ENCODE results near the gene PLCXD1. TPM values are rescaled to one million over a fixed set of nuclear protein-coding genes. Genes with fewer than 3 reads are reported as not detected.
"Not testable (repeated sequence)": the region's sequence is repeated elsewhere in the genome, so short reads cannot be mapped to it uniquely, and the experiment has no call there.

PLCXD1 gene
- total RNA-seq, 4 donors from 2014 or later: 5.7 to 18.8 (median 9.2) TPM

DNA sequence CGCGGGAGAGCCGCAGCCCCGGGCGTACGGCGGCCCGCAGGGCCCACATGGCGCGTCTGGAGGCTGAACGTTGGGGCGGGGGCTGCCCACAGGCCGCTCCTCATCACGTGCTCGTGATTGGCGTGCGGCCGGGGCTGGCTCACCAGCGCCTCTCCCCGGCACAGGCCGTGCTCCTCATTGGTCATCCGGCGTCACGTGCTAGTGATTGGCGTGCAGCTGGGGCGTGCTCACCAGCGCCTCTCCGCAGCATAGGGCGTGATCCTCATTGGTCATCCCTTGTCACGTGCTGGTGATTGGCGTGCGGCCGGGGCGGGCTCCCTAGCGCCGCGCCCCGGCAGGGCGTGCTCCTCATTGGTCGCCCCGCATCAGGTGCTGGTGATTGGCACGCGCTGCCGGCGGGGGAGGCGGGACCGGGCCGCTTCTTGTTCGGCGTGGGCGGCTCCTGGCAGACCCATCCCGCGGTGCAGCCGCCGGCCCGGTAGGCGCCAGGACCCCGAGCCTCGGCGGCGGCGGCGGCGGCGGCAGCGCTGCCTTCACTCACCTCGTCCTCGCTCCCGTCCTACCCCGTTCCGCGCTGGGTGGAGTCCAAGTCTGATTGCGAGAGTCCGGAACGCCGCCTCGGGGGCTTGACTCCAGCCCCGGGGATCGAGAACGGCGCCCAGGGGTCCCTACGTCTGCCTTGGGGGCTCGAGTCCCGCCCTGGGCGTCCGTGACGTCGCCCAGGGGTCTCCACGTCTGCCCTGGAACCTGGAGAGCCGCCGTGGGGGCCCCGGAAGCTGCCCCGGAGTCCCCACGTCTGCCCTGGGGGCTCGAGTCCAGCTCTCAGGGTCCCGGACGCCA is 37.8 kb downstream of the PLCXD1 start, which contains the start of gene GTPBP6:
GTPBP6 (minus strand) TSS at position 58 of the 840 bp plus-strand sequence; CDS start at position 49, 9 bp downstream.
- H3K36me3 ChIP-seq: peaks cover 0 to 25% (median under 1%) of the 10 kb centered on the region in 3 donors
- H3K4me3 ChIP-seq: peak within 1 kb of the TSS; percentile 73 to 99 (median 94)
- peak; percentile 99 for DNase-seq (ENCODE audit: low spot score in 2 of 2)
- peaks cover 0 to under 1% of the 10 kb centered on the region in 2 donors for H3K27me3 ChIP-seq
- peak within 1 kb of the TSS; percentile 91 to 99 (median 96) for H3K27ac ChIP-seq
- 0% methylated on average over 5 of the region's 97 CpGs; no CpG with 5 or more reads in 1 of the 2 donors for WGBS, 2 donors
- peak in 1 of 2 donors; percentile 54 for TF ChIP-seq POLR2A (IDR thresholded peaks at IDR 0.05)
- peak; percentile 76 to 81 for TF ChIP-seq EP300 (IDR thresholded peaks at IDR 0.05)
- TF ChIP-seq, protein P1, sequence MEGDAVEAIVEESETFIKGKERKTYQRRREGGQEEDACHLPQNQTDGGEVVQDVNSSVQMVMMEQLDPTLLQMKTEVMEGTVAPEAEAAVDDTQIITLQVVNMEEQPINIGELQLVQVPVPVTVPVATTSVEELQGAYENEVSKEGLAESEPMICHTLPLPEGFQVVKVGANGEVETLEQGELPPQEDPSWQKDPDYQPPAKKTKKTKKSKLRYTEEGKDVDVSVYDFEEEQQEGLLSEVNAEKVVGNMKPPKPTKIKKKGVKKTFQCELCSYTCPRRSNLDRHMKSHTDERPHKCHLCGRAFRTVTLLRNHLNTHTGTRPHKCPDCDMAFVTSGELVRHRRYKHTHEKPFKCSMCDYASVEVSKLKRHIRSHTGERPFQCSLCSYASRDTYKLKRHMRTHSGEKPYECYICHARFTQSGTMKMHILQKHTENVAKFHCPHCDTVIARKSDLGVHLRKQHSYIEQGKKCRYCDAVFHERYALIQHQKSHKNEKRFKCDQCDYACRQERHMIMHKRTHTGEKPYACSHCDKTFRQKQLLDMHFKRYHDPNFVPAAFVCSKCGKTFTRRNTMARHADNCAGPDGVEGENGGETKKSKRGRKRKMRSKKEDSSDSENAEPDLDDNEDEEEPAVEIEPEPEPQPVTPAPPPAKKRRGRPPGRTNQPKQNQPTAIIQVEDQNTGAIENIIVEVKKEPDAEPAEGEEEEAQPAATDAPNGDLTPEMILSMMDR (IDR thresholded peaks at IDR 0.05): peak in 4 of 5 experiments; percentile 14 to 60 (median 37)
- peaks cover 0 to 32% (median 13%) of the 10 kb centered on the region in 4 donors for H3K4me1 ChIP-seq
- H3K9me3 ChIP-seq: no peaks in the 10 kb centered on the region

DNA sequence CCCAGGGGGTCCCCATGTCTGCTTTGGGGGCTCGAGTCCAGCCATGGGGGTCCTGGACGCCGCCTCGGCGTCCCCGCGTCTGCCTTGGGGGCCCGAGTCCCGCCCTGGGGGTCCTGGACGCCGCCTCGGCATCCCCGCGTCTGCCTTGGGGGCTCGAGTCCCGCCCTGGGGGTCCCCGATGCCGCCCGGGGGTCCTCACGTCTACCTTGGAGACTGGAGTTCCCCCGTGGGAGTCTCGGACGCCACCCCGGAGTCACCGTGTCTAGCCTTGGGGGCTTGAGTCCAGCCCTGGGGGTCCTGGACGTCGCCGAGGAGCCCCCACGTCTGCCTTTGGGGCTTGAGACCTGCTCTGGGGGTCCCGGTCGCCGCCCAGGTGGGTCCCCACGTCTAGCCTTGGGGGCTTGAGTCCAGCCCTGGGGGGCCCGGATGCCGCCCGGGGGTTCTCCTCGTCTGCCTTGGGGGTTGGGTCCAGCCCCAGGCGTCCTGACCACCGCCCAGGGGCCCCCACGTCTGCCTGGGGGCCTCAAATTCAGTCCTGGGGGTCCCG is 38.5 kb downstream of the PLCXD1 start:
- no peak for DNase-seq (ENCODE audit: low spot score in 2 of 2)
- Histone ChIP-seq H3K27me3 (peaks cover 0 to 5% of the 10 kb centered on the region in 2 donors), H3K9me3 (no peaks in the 10 kb centered on the region), H3K36me3 (peaks cover 0 to 18% (median 0%) of the 10 kb centered on the region in 3 donors), H3K4me3 (peak overlapping the region; percentile 73 to 99 (median 94)), H3K4me1 (peaks cover 0 to 32% (median 13%) of the 10 kb centered on the region in 4 donors), H3K27ac (peak overlapping the region; percentile 67 to 94 (median 86))
- no peak for TF ChIP-seq POLR2A (IDR thresholded peaks at IDR 0.05)
- TF ChIP-seq EP300 (IDR thresholded peaks at IDR 0.05): no peak
- TF ChIP-seq, protein P1 (IDR thresholded peaks at IDR 0.05): no peak
- WGBS, 2 donors: 0 to 1% methylated on average over 10 to 15 of the region's 41 CpGs

DNA sequence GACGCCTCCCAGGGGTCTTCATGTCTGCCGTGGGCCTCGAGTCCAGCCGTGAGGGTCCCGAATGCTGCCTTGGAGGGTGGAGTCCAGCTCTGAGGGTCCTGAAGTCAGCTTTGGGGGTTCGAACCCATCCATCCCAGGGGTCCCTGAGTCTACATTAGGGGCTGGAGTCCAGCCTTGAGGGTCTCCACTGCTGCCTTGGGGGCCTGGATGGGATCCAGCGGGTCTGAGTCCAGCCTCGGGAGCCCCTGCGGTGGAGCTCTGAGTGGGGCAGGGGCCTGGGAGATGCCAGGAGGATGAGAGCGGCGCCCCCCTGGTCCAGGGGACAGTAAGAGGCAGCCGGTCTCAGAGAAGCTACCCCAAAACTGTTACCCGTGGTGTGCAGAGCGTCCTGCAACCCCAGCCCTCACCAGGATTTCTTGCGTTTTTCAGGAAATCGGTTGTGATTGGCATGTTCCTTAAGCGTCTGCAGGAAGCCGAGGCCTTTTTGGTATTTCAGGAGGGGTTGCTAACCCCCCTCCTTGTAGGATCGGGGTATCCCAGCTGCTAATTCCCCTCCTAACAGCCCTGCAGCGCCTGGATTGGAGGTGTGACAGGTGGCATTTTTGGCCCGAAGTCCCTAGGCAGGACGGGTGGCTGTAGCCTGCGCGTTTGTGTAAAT is 39.1 kb downstream of the PLCXD1 start:
- Histone ChIP-seq H3K27ac (peak overlapping the region in 3 of 4 donors; percentile 80 to 94 (median 91)), H3K36me3 (peaks cover 0 to 12% (median 0%) of the 10 kb centered on the region in 3 donors), H3K4me1 (peaks cover 0 to 32% (median 13%) of the 10 kb centered on the region in 4 donors), H3K27me3 (peaks cover 0 to 10% of the 10 kb centered on the region in 2 donors), H3K9me3 (no peaks in the 10 kb centered on the region), H3K4me3 (peak overlapping the region; percentile 73 to 99 (median 94))
- WGBS, 2 donors: 4% methylated on average over 16 to 17 of the region's 24 CpGs
- no peak for TF ChIP-seq EP300 (IDR thresholded peaks at IDR 0.05)
- TF ChIP-seq POLR2A (IDR thresholded peaks at IDR 0.05): no peak
- TF ChIP-seq, protein P1 (IDR thresholded peaks at IDR 0.05): no peak
- DNase-seq (ENCODE audit: low spot score in 2 of 2): no peak

DNA sequence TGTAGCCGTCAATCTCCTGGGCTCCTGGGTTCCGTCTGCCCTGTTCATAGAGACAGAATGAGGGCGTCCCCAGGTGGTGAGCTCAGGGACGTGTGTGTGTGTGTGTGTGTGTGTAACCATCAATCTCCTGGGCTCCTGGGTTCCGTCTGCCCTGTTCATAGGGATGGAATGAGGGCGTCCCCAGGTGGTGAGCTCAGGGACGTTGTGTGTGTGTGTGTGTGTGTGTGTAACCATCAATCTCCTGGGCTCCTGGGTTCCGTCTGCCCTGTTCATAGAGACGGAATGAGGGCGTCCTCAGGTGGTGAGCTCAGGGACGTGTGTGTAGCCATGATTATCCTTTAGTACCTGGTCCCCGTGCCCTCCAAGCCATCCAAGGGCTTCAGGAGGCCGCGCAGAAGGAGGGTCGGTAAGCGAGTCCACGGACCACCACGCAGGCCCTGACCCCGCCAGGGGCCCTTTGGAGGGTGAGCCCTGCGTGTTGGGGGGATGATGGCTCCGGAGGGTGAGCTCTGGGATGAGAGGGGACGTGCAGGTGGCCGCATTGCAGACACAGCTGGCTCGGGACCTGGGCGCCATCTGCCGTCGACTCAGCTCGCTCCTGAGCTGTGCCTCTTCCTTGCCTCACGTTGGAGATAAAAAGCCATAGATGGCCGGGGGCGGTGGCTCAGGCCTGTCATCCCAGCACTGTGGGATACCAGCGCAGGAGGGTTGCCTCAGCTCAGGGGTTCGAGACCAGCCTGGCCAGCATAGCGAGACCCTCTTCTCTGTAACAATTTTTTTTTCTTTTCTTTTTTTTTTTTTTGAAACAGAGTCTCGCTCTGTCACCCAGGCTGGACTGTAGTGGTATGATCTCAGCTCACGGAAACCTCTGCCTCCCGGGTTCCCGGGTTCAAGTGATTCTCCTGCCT is 42.8 kb downstream of the PLCXD1 start:
- H3K4me1 ChIP-seq: peaks cover 0 to 16% (median 13%) of the 10 kb centered on the region in 4 donors
- H3K27me3 ChIP-seq: peaks cover 0 to 10% of the 10 kb centered on the region in 2 donors
- TF ChIP-seq, protein P1 (IDR thresholded peaks at IDR 0.05): peak in 1 of 5 experiments; percentile 11
- no peak for TF ChIP-seq POLR2A (IDR thresholded peaks at IDR 0.05)
- no peak for DNase-seq (ENCODE audit: low spot score in 2 of 2)
- H3K27ac ChIP-seq: no peak overlapping the region
- no peaks in the 10 kb centered on the region for H3K36me3 ChIP-seq
- no peak overlapping the region for H3K4me3 ChIP-seq
- H3K9me3 ChIP-seq: no peaks in the 10 kb centered on the region
- 65 to 72% methylated on average over 34 to 36 of the region's 38 CpGs for WGBS, 2 donors

DNA sequence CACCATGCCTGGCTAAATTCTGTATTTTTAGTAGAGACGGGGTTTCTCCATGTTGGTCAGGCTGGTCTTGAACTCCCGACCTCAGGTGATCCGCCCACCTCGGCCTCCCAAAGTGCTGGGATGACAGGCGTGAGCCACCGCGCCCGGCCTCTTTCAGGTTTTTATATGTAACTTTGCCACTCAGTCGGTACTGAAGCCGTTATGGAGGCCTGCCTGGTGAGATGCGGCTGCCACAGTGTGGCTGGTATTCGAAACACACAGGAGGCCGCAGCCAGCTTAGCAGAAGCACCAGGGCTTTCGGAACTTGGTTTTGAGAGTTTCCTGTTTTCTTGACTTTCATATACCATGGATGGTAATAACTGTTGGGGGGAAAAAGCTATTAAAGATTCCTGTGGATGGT is 43.5 kb downstream of the PLCXD1 start:
- DNase-seq (ENCODE audit: low spot score in 2 of 2); H3K27ac ChIP-seq; H3K27me3 ChIP-seq; H3K4me3 ChIP-seq; H3K36me3 ChIP-seq; H3K9me3 ChIP-seq: not testable (repeated sequence)
- peaks cover 0 to 14% (median 11%) of the 10 kb centered on the region in 4 donors for H3K4me1 ChIP-seq
- 75 to 86% methylated on average over 14 of the region's 14 CpGs for WGBS, 2 donors

Data from tibial nerve (tissue), 4 donors.